ENCODE results near the gene METAP1D.

Gene METAP1D

DNA sequence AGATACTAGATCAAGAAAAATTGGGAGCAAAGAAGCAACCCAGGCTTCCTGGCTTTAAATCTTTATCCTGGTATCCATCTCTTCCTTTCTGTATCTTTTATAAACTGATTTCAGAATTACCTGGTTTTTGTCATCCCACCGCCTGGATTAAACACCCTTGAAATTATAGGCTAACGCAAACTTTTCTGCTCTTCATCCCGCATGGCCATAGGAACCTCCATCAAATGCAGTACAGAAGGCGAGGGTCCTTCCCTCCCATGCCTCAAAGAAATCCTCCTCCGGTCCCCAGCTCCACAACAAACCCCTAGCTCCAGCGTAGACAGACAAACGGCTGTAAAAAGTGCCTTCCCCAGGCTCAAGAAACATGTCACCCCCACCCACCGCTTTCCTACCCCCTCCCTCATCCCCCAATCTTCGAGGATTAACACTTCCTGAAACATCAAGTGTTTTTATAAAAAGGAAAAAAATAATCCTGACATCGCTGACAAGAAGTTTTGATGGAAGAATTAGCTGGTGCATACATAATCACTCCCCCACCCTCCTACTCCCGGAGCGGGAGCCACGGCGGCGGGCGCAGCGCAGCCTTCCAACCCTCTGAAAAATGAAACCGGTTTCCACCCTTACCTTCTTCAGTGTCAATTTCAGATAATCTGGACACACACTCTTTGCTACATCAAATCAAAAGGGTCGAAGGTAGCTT lies 93.1 kb downstream of the METAP1D start:
- H3K36me3 ChIP-seq (ENCODE audit: insufficient read depth, low read length): no peaks in the 10 kb centered on the region
- H3K9me3 ChIP-seq (ENCODE audit: control insufficient read depth, insufficient read depth, low read length): no peaks in the 10 kb centered on the region
- H3K9ac ChIP-seq (ENCODE audit: low read depth, low read length): no peak overlapping the region
- H3K4me1 ChIP-seq (ENCODE audit: insufficient read depth, low read length): peaks cover 5% of the 10 kb centered on the region; the same call in 1 of the 2 replicates

DNA sequence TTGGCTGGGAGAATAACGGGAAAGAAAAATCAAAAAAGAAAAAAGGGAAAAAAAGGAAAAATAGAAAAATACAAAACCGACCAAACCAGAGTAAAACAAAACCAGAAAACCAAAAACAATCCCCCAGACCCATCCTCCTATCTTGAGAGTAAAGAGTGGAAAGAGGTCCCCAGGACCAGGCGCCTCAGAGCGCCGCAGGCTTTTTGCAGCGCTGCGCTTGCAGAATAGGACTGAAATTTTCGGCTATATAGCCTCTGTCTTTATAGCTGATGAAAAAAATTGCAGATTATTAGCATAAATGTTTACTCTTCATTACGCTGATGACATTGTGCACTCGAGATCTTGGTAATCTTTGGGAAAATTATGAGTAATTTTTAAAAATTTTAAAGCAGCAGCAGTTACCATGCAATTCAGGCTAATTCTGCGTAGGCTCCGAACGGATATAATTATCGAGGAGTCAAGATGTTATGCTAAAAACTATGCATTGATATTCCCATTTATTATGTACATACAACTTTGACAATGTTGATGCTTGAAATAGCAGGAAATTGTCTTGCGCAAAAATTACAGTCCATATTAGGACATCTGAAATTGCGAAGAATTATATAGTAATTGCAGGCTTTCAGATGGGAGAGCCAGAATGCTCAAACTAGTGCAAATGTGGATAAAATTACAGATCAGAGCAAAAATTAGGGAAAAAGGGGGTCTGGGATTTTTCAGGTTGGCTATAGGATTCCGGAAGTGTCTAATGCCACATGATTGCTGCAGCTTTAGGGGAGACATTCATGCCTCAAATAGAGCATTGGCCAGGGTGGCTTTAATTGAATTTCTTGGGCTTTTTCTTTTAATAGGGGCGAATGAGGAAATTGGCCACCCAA lies 93.9 kb downstream of the METAP1D start:
- H3K4me1 ChIP-seq (ENCODE audit: insufficient read depth, low read length): peaks cover 11% of the 10 kb centered on the region; the same call in 1 of the 2 replicates
- no peaks in the 10 kb centered on the region for H3K9me3 ChIP-seq (ENCODE audit: control insufficient read depth, insufficient read depth, low read length)
- no peaks in the 10 kb centered on the region for H3K36me3 ChIP-seq (ENCODE audit: insufficient read depth, low read length)
- peak overlapping the region; percentile 23; the same call in 1 of the 2 replicates for H3K9ac ChIP-seq (ENCODE audit: low read depth, low read length)

DNA sequence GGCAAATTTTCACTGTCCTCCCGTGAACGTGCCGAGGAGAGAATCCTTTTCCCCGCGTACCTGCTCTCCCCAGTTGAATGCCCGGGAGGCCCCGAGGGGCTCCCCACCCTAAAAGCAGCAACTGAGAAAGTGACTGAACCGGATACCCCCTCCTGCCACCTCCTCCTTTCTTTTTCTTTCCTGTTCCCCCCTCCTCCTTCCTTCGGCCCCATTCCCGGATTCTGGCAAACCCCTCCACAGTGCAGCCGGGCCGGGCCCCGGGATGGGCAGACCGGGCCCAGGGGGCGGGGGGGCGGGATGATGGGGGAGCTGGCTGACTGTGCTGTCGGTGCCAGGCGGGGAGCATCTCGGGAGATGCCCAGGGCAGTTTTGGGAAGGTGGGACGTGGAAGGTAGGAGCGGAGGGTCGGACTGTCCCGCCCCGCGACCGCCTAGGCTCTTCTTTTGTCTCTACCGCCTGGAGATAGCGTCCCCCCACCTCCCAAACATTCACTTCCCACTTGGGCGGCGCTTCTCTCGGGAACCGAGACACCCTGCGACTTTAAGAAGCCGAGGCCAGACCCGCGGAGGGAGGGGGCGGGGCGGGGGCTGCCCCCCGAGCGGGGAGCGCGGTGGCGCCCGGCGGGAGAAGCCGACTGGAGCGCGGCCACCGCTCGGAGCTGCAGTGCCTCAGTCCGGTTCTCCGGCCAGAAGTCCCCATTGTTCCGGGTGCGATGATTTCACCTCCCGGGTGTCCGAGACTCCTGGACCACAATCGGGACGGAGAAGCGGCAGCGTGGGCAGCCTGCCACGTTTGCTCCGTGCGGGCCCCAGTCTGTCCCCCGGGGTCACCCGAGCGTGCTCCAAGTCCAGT lies 94.8 kb downstream of the METAP1D start:
- H3K4me1 ChIP-seq (ENCODE audit: insufficient read depth, low read length): peaks cover 7% of the 10 kb centered on the region; the same call in 1 of the 2 replicates
- H3K36me3 ChIP-seq (ENCODE audit: insufficient read depth, low read length): no peaks in the 10 kb centered on the region
- peak overlapping the region; percentile 56; the same call in 1 of the 2 replicates for H3K9ac ChIP-seq (ENCODE audit: low read depth, low read length)
- no peaks in the 10 kb centered on the region for H3K9me3 ChIP-seq (ENCODE audit: control insufficient read depth, insufficient read depth, low read length)

DNA sequence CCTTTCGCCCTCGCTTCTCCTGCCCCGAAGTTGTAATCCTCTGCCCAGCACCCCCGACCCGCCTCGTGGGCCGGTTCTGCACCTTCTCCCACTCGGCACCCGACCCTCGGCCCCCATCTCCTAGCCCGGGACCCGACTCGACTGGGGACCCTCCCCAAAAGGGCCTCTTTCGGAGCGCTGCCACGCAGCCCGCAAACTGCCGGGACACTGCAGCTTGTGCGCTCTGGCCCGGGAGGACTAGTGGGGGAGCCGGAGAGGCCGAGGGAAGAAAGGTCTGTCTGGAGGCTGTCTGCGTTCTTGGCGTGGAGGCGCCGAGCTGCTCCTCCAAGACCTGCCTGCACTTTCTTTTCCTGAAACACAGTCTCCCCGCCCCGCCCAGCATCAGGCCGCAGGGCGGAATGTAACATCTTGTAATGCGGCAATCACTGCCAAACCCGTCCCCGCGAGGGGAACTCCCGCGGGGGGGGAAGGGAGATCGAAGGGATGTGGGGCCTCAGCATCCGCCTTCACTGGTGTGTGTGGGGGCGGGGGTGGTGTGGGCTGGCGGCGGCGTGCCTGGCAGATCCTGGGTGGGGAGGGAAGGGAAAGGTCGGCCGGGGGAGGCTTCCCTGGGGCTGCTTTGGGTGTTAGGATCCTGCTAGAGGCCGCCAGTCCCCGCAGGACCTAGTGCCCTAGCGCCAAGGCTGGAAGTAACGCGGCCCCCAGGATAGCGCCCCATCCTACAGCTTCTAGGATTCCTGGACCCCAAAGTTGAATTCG lies 95.6 kb downstream of the METAP1D start:
- Histone ChIP-seq H3K4me1 (ENCODE audit: insufficient read depth, low read length) (peaks cover 7% of the 10 kb centered on the region; the same call in 1 of the 2 replicates), H3K36me3 (ENCODE audit: insufficient read depth, low read length) (no peaks in the 10 kb centered on the region), H3K9ac (ENCODE audit: low read depth, low read length) (peak overlapping the region; percentile 56; the same call in 1 of the 2 replicates), H3K9me3 (ENCODE audit: control insufficient read depth, insufficient read depth, low read length) (no peaks in the 10 kb centered on the region)

DNA sequence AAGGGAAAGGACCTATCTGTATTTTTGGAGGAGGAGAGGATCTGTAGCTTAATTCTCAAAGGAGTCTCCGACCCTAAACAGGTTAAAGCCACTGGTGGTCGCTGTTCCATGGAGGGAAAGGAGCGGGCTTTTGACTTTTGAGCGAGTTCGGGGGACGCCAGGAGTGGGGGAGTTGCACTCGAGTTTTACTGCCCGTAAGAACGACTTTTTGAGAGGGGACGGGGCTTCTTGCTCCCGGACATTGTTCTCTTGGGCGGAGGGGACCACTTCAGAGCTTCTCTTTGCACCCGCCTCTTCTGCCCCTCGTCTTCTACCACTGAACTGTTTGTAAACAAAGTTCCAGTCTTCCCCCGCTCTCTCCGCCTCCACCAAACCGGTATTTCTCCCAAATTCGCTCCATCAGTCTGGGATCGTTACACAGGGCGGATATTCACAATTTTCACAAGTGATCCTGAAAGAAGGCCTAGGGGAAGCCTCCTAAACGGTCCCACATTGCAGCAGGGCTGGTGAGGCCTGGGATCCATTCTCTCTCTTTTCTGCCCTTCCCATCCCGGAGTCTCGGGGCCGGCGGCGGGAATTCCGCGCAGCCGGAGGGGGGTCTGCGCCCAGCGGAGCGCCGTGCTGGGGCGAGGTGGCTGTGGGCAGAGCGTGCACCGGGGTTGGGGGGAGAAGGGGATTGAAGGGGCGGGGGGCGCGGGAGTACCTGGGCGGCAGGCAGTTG lies 96.3 kb downstream of the METAP1D start:
- Histone ChIP-seq H3K36me3 (ENCODE audit: insufficient read depth, low read length) (no peaks in the 10 kb centered on the region), H3K4me1 (ENCODE audit: insufficient read depth, low read length) (peaks cover 7% of the 10 kb centered on the region; the same call in 1 of the 2 replicates), H3K9me3 (ENCODE audit: control insufficient read depth, insufficient read depth, low read length) (no peaks in the 10 kb centered on the region), H3K9ac (ENCODE audit: low read depth, low read length) (peak overlapping the region; percentile 56; the same call in 1 of the 2 replicates)

DNA sequence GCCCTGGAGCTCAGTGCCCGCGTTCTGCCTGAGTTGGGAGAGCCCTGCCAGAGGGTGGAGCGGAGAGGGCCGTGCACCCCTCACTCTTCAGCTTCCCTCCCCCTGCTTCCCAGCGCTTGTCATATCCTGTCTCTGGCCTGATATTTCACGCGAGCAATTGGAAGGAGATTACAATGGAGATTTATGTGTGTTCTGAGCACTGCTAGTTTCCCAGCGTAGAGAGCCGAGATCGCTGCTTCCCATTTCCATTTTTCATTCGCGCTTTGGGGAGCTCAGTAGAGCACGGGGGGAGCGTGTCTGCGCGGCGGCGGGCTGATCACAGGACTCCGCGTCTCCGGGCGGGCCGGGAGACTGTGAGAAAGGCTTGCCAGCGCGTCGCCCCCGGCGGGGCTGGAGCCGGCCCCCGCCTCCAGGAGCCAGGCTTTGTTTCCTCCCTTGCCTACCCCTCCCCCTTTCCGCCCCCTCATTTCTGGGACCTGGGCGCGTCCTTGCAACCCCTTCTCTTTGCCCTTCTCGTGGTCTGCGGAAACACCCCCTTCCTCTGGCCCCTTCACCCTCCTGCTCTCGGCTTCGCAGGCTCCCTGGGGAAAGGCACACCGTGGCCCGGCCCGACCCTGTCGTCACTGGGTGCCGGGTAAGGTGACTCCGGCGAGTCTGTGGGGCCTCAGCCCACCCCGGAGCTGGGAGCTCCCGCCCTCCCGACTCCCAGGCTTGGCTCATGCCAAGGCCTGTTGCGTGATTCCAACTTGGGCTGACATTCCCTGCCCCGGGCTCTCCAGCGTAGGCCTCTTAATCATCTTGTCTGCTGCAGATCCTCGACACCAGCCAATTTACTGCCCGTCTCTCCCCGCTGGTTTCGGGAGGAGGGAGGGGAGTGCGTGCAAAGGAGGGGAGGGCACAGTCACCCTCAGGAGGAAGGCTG lies 97.1 kb downstream of the METAP1D start:
- peaks cover 7% of the 10 kb centered on the region; the same call in 1 of the 2 replicates for H3K4me1 ChIP-seq (ENCODE audit: insufficient read depth, low read length)
- H3K9me3 ChIP-seq (ENCODE audit: control insufficient read depth, insufficient read depth, low read length): no peaks in the 10 kb centered on the region
- peak overlapping the region; percentile 34; the same call in 1 of the 2 replicates for H3K9ac ChIP-seq (ENCODE audit: low read depth, low read length)
- no peaks in the 10 kb centered on the region for H3K36me3 ChIP-seq (ENCODE audit: insufficient read depth, low read length)

DNA sequence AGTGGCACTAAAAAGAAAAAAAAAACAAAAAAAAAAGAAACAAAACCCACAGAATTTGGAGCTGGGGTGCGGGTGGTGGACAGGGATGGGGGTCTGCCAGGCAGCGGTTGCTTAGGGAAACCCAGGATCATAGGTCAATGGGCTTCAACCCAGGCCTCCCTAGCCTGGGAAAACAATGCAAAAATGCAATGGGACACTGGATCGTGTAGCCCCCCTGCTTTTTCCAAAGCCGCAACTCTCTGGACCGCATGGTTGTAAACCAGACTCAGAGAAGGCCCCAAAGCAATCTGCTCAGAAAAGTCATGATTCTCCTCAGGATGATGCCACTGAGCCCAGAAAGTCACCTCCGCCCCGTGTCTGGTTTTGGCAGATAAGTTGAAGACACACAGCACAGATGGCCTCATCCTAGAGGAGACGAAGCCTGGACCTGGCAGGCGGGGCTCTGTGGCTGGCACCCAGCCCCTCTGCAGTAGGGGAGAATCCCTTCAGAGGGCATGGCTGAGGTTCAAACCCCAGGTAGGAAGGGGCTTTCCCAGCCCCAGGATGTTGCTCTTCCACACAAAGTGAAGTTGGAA lies 97.9 kb downstream of the METAP1D start:
- H3K4me1 ChIP-seq (ENCODE audit: insufficient read depth, low read length): peaks cover 7% of the 10 kb centered on the region; the same call in 1 of the 2 replicates
- H3K9ac ChIP-seq (ENCODE audit: low read depth, low read length): peak overlapping the region; percentile 34; the same call in 1 of the 2 replicates
- H3K9me3 ChIP-seq (ENCODE audit: control insufficient read depth, insufficient read depth, low read length): no peaks in the 10 kb centered on the region
- no peaks in the 10 kb centered on the region for H3K36me3 ChIP-seq (ENCODE audit: insufficient read depth, low read length)

DNA sequence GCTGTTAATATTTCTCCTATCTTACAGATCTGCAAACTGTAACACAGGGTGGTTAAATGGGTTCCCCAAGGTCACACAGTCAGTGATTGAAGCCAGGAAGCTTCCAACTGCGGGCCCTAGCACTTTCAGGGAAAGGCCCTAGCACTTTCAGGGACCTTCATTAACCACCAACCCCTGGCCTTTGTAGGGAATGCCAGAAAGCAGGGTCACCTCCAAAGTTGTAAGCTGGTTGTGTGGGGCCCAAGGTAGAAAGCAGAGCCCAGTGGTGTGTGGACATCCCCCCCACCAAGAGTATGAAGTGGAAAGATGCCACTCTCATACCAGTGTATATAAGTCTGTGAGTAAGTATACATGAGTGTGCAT lies 98.5 kb downstream of the METAP1D start:
- no peaks in the 10 kb centered on the region for H3K9me3 ChIP-seq (ENCODE audit: control insufficient read depth, insufficient read depth, low read length)
- H3K9ac ChIP-seq (ENCODE audit: low read depth, low read length): no peak overlapping the region; the same call in 1 of the 2 replicates
- peaks cover 7% of the 10 kb centered on the region; the same call in 1 of the 2 replicates for H3K4me1 ChIP-seq (ENCODE audit: insufficient read depth, low read length)
- H3K36me3 ChIP-seq (ENCODE audit: insufficient read depth, low read length): no peaks in the 10 kb centered on the region

DNA sequence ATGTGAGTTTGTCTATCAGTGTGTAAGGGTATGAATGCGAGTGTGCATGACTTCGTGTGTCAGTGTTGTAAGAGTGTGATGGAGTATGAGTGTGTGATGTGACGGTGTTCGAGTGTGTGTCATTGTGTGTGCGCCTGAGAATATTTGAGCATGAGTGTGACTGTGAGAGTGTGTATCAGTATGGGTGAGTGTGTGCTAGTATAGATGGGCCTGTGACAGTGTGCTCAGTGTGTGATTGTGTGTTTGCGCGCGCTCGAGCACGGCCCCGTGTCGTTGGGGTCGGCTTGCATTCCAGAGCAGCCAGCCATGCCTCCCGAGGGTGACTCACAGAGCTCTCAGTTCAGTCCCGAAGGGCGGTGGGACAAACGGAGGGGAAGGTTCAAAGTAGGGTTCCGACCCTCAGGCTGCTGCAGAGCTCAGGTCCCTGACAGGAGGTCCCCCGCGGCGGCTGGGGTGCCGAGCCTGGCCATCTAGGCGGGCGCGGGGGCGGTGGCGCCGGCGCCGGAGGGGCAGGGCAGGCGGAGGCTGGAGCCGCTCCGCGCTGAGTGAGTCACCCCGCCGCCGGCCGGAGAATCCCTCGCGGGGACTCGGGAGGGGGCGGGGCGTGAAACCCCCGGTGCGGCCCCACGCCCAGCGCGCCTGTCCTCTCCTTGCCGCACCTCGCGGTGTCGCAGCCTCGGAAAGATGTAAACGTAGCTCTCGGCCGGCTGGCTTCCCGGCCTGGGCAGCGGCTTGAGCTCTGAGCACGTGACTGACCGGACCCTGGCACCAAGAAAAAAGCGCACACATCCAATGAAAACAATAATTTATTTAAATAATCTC lies 99.1 kb downstream of the METAP1D start:
- H3K9ac ChIP-seq (ENCODE audit: low read depth, low read length): peak overlapping the region; percentile 45; the same call in 1 of the 2 replicates

DNA sequence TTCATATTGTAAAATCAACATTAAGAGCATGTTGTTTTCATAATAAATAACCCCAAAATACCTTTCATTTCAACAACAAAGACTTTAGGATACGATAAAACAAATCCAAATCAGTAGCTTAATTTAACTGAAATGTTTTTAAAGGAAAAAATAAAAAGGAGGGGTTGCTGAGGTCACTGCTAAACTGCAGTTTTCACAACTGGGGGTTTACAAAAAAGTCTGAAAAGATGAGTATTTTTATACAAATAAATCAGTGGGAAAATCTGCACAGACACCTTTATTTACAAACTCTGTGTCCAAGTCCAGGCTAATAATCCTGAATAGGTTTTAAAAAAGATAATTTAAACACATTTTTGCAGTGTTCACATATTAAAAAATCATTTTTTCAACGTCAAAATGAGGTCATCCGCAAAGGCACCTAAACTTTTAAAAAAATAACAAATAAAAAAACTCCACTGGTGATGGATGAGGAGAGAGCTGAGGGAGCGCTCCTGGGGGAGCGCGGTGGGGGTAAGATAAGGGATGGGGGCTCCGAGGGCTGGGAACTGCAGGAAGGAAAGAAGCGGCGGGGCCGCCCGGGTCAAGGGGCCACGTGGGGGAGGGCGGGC lies 99.8 kb downstream of the METAP1D start:
- peaks cover 10% of the 10 kb centered on the region; the same call in 1 of the 2 replicates for H3K4me1 ChIP-seq (ENCODE audit: insufficient read depth, low read length)

More for the DNA sequence above, 99.1 kb downstream of the METAP1D start:
- Histone ChIP-seq H3K9me3 (ENCODE audit: control insufficient read depth, insufficient read depth, low read length) (no peaks in the 10 kb centered on the region), H3K36me3 (ENCODE audit: insufficient read depth, low read length) (no peaks in the 10 kb centered on the region), H3K4me1 (ENCODE audit: insufficient read depth, low read length) (peaks cover 7% of the 10 kb centered on the region; the same call in 1 of the 2 replicates)

More for the DNA sequence above, 99.8 kb downstream of the METAP1D start:
- no peaks in the 10 kb centered on the region for H3K9me3 ChIP-seq (ENCODE audit: control insufficient read depth, insufficient read depth, low read length)
- peak overlapping the region; percentile 45; the same call in 1 of the 2 replicates for H3K9ac ChIP-seq (ENCODE audit: low read depth, low read length)
- H3K36me3 ChIP-seq (ENCODE audit: insufficient read depth, low read length): no peaks in the 10 kb centered on the region

Data from ES-I3 (cell line).